D721Med (cell line): ENCODE data around the gene TK2.
"Not testable (repeated sequence)": the region's sequence is repeated elsewhere in the genome, so short reads cannot be mapped to it uniquely, and the experiment has no call there.

ENCODE experiments used
- DNase-seq: peaks from one replicate; pipeline ENCODE4 v3.0.0; 2011; ENCODE audit warnings: low spot score; ENCODE audit not compliant: insufficient read length
- FAIRE-seq: peaks from 2 replicates; lab custom pipeline; 2011; peaks lifted over from hg19 to GRCh38; lab: Jason Lieb, UNC
- CTCF ChIP-seq: IDR thresholded peaks from 2 replicates; pipeline ENCODE4 v1.5.1; 2012; ENCODE audit warnings: mild to moderate bottlenecking, control low read depth; ENCODE audit not compliant: insufficient read depth; ENCODE audit errors: missing control alignments

The TK2 gene

GRCh38 chr16:66572356-66572755 lies 22.4 kb upstream of the TK2 start:
- DNase-seq, result no peak
- FAIRE-seq, result no peak

GRCh38 chr16:66569827-66570405 lies 20.0 kb upstream of the TK2 start:
- no peak for TF ChIP-seq CTCF
- FAIRE-seq (no peak), DNase-seq (no peak)

More at GRCh38 chr16:66572356-66572755, 22.4 kb upstream of the TK2 start:
- no peak for TF ChIP-seq CTCF

GRCh38 chr16:66569131-66569530 lies 19.2 kb upstream of the TK2 start:
- TF ChIP-seq CTCF, result no peak
- DNase-seq (no peak), FAIRE-seq (no peak)

- no peak for TF ChIP-seq CTCF
- FAIRE-seq, result no peak
Measured at GRCh38 chr16:66568355-66568754, 18.4 kb upstream of the TK2 start.

GRCh38 chr16:66567270-66567669 lies 17.3 kb upstream of the TK2 start:
- not testable (repeated sequence) for FAIRE-seq, DNase-seq

More at GRCh38 chr16:66568355-66568754, 18.4 kb upstream of the TK2 start:
- DNase-seq, result no peak

- no peak for DNase-seq
- no peak for FAIRE-seq
- no peak for TF ChIP-seq CTCF
Measured at GRCh38 chr16:66566051-66566901, 16.4 kb upstream of the TK2 start, which contains the start of gene CMTM1. CMTM1 (plus strand) TSS chr16:66566439; CDS start chr16:66566514, 75 bp downstream.

GRCh38 chr16:66563574-66564334 lies 13.8 kb upstream of the TK2 start:
- no peak for DNase-seq
- no peak for TF ChIP-seq CTCF
- FAIRE-seq, result no peak
